HepG2 (cell line): ENCODE measurements around the gene ZER1. TPM values are rescaled to one million over a fixed set of nuclear protein-coding genes. Genes with fewer than 3 reads are reported as not detected.

ENCODE experiments used
- BRF2 ChIP-seq: sonication (generic); formaldehyde crosslinking; IDR thresholded peaks from 2 replicates; pipeline ENCODE4 v1.8.1; 2022; ENCODE audit warnings: mild to moderate bottlenecking, missing genetic modification reagents
- CSRNP1 ChIP-seq: sonication (generic); formaldehyde crosslinking; IDR thresholded peaks from 2 replicates; pipeline ENCODE4 v1.8.1; 2023; ENCODE audit warnings: mild to moderate bottlenecking, missing genetic modification reagents
- ELF4 ChIP-seq: sonication (generic); formaldehyde crosslinking; IDR thresholded peaks from 2 replicates; pipeline ENCODE4 v1.5.0; 2020; ENCODE audit warnings: missing genetic modification reagents, mild to moderate bottlenecking, moderate library complexity, borderline replicate concordance
- GATAD2A ChIP-seq: IDR thresholded peaks from 2 replicates; pipeline ENCODE4 v1.6.1; 2016
- ISL2 ChIP-seq: sonication (generic); formaldehyde crosslinking; IDR thresholded peaks from 2 replicates; pipeline ENCODE4 v1.5.0; 2020; ENCODE audit warnings: missing genetic modification reagents
- KAT8 ChIP-seq: IDR thresholded peaks from 2 replicates; pipeline ENCODE4 v1.6.1; 2016; ENCODE audit warnings: missing genetic modification reagents, missing compliant biosample characterization
- MEIS2 ChIP-seq: sonication (generic); formaldehyde crosslinking; IDR thresholded peaks from 2 replicates; pipeline ENCODE4 v1.9.0; 2021; ENCODE audit warnings: mild to moderate bottlenecking, missing genetic modification reagents
- MYC ChIP-seq: sonication (generic); formaldehyde crosslinking; IDR thresholded peaks from 2 replicates; pipeline ENCODE4 v1.9.0; 2021; ENCODE audit warnings: missing genetic modification reagents, borderline replicate concordance
- SALL1 ChIP-seq: sonication (generic); formaldehyde crosslinking; IDR thresholded peaks from 2 replicates; pipeline ENCODE4 v1.8.0; 2022; ENCODE audit warnings: mild to moderate bottlenecking, missing genetic modification reagents
- TFDP2 ChIP-seq: sonication (generic); formaldehyde crosslinking; IDR thresholded peaks from 2 replicates; pipeline ENCODE4 v1.4.0; 2020; ENCODE audit warnings: missing genetic modification reagents
- U2AF2 ChIP-seq: fragments of 200-400 bp; formaldehyde crosslinking; IDR thresholded peaks from 2 replicates; pipeline ENCODE4 v1.6.1; 2017; ENCODE audit warnings: low read depth, mild to moderate bottlenecking, low read length
- ZBED4 ChIP-seq: sonication (generic); formaldehyde crosslinking; IDR thresholded peaks from 2 replicates; pipeline ENCODE4 v1.4.0; 2020; ENCODE audit warnings: missing genetic modification reagents, borderline replicate concordance
- ZIK1 ChIP-seq: sonication (generic); formaldehyde crosslinking; IDR thresholded peaks from 2 replicates; pipeline ENCODE4 v1.5.0; 2020; ENCODE audit warnings: mild to moderate bottlenecking, low read depth, missing genetic modification reagents, borderline replicate concordance
- ZNF329 ChIP-seq: sonication (generic); formaldehyde crosslinking; IDR thresholded peaks from 2 replicates; pipeline ENCODE4 v1.9.0; 2021; ENCODE audit warnings: low read depth, mild to moderate bottlenecking, missing genetic modification reagents
- ZNF335 ChIP-seq: sonication (generic); formaldehyde crosslinking; IDR thresholded peaks from 2 replicates; pipeline ENCODE4 v1.4.0; 2020; ENCODE audit warnings: missing genetic modification reagents
- ZNF510 ChIP-seq: sonication (generic); formaldehyde crosslinking; IDR thresholded peaks from 2 replicates; pipeline ENCODE4 v1.4.0; 2020; ENCODE audit warnings: low read depth, mild to moderate bottlenecking, missing genetic modification reagents
- ZNF598 ChIP-seq: sonication (generic); formaldehyde crosslinking; IDR thresholded peaks from 2 replicates; pipeline ENCODE4 v1.5.1; 2020; ENCODE audit warnings: mild to moderate bottlenecking, missing genetic modification reagents, borderline replicate concordance
- ZNF777 ChIP-seq: sonication (generic); formaldehyde crosslinking; IDR thresholded peaks from 2 replicates; pipeline ENCODE4 v1.4.0; 2020; ENCODE audit warnings: missing genetic modification reagents
- ZNF781 ChIP-seq: sonication (generic); formaldehyde crosslinking; IDR thresholded peaks from 2 replicates; pipeline ENCODE4 v1.5.1; 2020; ENCODE audit warnings: borderline replicate concordance, mild to moderate bottlenecking, missing genetic modification reagents; ENCODE audit errors: not compliant biosample characterization
- ZNF782 ChIP-seq: sonication (generic); formaldehyde crosslinking; IDR thresholded peaks from 2 replicates; pipeline ENCODE4 v1.4.0; 2020; ENCODE audit warnings: missing genetic modification reagents, mild to moderate bottlenecking, borderline replicate concordance
- ZNF790 ChIP-seq: sonication (generic); formaldehyde crosslinking; IDR thresholded peaks from 2 replicates; pipeline ENCODE4 v1.8.0; 2022; ENCODE audit warnings: missing genetic modification reagents, mild to moderate bottlenecking, borderline replicate concordance
- polyA plus RNA-seq, 8 experiments: library from polyadenylated mRNA; depleted of rRNA in 3 of 8; stranded (reverse) in 7 of 8; unstranded in 1 of 8; fragments of >200 nt; fragmentation: Illumina TruSeq in 4 of 8; extraction: Trizol in 4 of 8; gene quantifications; 2 replicates each; pipeline versions ENCODE4 v1.2.1 to v1.2.3, GENCODE V29; 2011 to 2016; ENCODE audit warnings: low read depth in 4 of 8, missing spikeins in 1 of 8, mixed read lengths in 1 of 8; ENCODE audit not compliant: insufficient read depth in 1 of 8
- total RNA-seq, 5 experiments: library from RNA; depleted of rRNA; stranded (reverse); fragments of >200 nt; fragmentation: Illumina TruSeq; extraction: Trizol; gene quantifications; 2 replicates each; pipeline ENCODE4 v1.2.3, GENCODE V29; 2016; ENCODE audit warnings: low read depth in 1 of 5

Gene ZER1
- total and polyA plus RNA-seq, 2 of the 13 experiments (the other 11 are each of a cell fraction or from before 2014, with no cell fraction given), result 7.7 to 40.0 TPM

GRCh38 chr9:128771745-128772519 lies at the start of gene ZER1 (continued):
- no peak for TF ChIP-seq BRF2 (CRISPR knock-in tag)
- no peak for TF ChIP-seq ELF4
- no peak for TF ChIP-seq ZNF510
- peak; percentile 98 for TF ChIP-seq KAT8 (CRISPR knock-in tag)
- no peak for TF ChIP-seq ZNF335
- TF ChIP-seq TFDP2 (CRISPR knock-in tag), result peak; percentile 76
- peak; percentile 87; the same call in 1 of the 2 replicates for TF ChIP-seq CSRNP1
- TF ChIP-seq ZNF790, result peak; percentile 75; the same call in 1 of the 2 replicates
- TF ChIP-seq ZNF329 (CRISPR knock-in tag), result 0 out of 2 replicates have a peak, but pooled peaks have one; percentile 25
- no peak for TF ChIP-seq U2AF2
- no peak for TF ChIP-seq ZNF782
- TF ChIP-seq ZIK1 (CRISPR knock-in tag), result peak; percentile 80; the same call in 1 of the 2 replicates
- peak; percentile 81 for TF ChIP-seq ISL2 (CRISPR knock-in tag)
- TF ChIP-seq ZNF777 (CRISPR knock-in tag), result no peak
- peak; percentile 81 for TF ChIP-seq MYC (CRISPR knock-in tag)
- TF ChIP-seq ZNF781, result peak; percentile 4
- TF ChIP-seq GATAD2A (CRISPR knock-in tag), result no peak
- peak; percentile 70 for TF ChIP-seq SALL1
- no peak for TF ChIP-seq MEIS2 (CRISPR knock-in tag)
- TF ChIP-seq ZNF598 (CRISPR knock-in tag), result peak; percentile 97; the same call in 1 of the 2 replicates
- TF ChIP-seq ZBED4, result peak; percentile 79
